Endothelial cell of umbilical vein (primary cell): ENCODE data around the gene DENND4B.

Experiments
- CTCF ChIP-seq, 2 donors: IDR thresholded peaks; 1 replicate in 1 of 2; 2 replicates in 1 of 2; pipeline ENCODE4 v1.5.1; 2011; ENCODE audit warnings: low read length in 2 of 2, mild to moderate bottlenecking in 2 of 2, moderate library complexity in 2 of 2, control low read depth in 1 of 2, inconsistent platforms in 1 of 2, low read depth in 1 of 2; ENCODE audit not compliant: insufficient read depth in 1 of 2; ENCODE audit errors: extremely low read depth in 1 of 2
- MAX ChIP-seq: IDR thresholded peaks from 2 replicates; pipeline ENCODE4 v1.6.1; 2011; ENCODE audit not compliant: insufficient read depth, insufficient read length

GRCh38 chr1:153951801-153952200 is 5.3 kb upstream of the DENND4B start:
- TF ChIP-seq CTCF (IDR thresholded peaks at IDR 0.05; ENCODE audit: extremely low read depth in 1 of 2, insufficient read depth in 1 of 2, low read depth in 1 of 2, low read length in 2 of 2) (no peak), MAX (no peak)
